ENCODE measurements around the gene MDK.

DNA sequence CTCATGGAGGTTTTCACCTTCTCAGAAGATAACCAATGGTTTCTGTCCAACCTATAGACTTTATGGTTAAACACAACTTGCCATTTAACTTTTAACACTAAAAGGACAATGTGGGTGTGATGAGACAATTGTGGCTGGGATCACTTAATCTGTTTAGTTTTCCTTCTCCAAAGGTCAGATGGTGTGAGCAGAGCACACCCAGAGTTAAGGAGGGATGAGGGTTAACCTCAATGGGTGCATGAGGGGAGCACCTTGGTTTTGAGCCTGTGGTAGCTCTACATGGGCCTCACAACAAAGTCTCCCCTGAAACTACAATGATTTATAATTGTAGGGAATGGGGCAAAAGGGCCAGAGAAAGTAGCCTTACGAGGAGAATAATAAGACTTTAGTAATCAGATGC is 39.0 kb downstream of the MDK start:
- TF ChIP-seq, protein P1, sequence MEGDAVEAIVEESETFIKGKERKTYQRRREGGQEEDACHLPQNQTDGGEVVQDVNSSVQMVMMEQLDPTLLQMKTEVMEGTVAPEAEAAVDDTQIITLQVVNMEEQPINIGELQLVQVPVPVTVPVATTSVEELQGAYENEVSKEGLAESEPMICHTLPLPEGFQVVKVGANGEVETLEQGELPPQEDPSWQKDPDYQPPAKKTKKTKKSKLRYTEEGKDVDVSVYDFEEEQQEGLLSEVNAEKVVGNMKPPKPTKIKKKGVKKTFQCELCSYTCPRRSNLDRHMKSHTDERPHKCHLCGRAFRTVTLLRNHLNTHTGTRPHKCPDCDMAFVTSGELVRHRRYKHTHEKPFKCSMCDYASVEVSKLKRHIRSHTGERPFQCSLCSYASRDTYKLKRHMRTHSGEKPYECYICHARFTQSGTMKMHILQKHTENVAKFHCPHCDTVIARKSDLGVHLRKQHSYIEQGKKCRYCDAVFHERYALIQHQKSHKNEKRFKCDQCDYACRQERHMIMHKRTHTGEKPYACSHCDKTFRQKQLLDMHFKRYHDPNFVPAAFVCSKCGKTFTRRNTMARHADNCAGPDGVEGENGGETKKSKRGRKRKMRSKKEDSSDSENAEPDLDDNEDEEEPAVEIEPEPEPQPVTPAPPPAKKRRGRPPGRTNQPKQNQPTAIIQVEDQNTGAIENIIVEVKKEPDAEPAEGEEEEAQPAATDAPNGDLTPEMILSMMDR (tag by site-specific recombination; IDR thresholded peaks at IDR 0.05), result no peak
- TF ChIP-seq ZNF626 (tag by site-specific recombination; IDR thresholded peaks at IDR 0.05) (no peak), ZNF138 (tag by site-specific recombination; IDR thresholded peaks at IDR 0.05; ENCODE audit: borderline replicate concordance) (no peak), OSR2 (tag by site-specific recombination; IDR thresholded peaks at IDR 0.05) (no peak), ZNF449 (tag by site-specific recombination; IDR thresholded peaks at IDR 0.05) (no peak), RBAK (tag by site-specific recombination; IDR thresholded peaks at IDR 0.05) (no peak), MYNN (tag by site-specific recombination; IDR thresholded peaks at IDR 0.05; ENCODE audit: borderline replicate concordance) (no peak), ZNF2 (tag by site-specific recombination; IDR thresholded peaks at IDR 0.05) (no peak)
- TF ChIP-seq, protein P2, sequence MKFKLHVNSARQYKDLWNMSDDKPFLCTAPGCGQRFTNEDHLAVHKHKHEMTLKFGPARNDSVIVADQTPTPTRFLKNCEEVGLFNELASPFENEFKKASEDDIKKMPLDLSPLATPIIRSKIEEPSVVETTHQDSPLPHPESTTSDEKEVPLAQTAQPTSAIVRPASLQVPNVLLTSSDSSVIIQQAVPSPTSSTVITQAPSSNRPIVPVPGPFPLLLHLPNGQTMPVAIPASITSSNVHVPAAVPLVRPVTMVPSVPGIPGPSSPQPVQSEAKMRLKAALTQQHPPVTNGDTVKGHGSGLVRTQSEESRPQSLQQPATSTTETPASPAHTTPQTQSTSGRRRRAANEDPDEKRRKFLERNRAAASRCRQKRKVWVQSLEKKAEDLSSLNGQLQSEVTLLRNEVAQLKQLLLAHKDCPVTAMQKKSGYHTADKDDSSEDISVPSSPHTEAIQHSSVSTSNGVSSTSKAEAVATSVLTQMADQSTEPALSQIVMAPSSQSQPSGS (tag by site-specific recombination; IDR thresholded peaks at IDR 0.05; ENCODE audit: low read depth), result no peak
- TF ChIP-seq, protein P3, sequence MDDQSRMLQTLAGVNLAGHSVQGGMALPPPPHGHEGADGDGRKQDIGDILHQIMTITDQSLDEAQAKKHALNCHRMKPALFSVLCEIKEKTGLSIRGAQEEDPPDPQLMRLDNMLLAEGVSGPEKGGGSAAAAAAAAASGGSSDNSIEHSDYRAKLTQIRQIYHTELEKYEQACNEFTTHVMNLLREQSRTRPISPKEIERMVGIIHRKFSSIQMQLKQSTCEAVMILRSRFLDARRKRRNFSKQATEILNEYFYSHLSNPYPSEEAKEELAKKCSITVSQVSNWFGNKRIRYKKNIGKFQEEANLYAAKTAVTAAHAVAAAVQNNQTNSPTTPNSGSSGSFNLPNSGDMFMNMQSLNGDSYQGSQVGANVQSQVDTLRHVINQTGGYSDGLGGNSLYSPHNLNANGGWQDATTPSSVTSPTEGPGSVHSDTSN (CRISPR knock-in tag; IDR thresholded peaks at IDR 0.05), result no peak
- TF ChIP-seq, protein P4, sequence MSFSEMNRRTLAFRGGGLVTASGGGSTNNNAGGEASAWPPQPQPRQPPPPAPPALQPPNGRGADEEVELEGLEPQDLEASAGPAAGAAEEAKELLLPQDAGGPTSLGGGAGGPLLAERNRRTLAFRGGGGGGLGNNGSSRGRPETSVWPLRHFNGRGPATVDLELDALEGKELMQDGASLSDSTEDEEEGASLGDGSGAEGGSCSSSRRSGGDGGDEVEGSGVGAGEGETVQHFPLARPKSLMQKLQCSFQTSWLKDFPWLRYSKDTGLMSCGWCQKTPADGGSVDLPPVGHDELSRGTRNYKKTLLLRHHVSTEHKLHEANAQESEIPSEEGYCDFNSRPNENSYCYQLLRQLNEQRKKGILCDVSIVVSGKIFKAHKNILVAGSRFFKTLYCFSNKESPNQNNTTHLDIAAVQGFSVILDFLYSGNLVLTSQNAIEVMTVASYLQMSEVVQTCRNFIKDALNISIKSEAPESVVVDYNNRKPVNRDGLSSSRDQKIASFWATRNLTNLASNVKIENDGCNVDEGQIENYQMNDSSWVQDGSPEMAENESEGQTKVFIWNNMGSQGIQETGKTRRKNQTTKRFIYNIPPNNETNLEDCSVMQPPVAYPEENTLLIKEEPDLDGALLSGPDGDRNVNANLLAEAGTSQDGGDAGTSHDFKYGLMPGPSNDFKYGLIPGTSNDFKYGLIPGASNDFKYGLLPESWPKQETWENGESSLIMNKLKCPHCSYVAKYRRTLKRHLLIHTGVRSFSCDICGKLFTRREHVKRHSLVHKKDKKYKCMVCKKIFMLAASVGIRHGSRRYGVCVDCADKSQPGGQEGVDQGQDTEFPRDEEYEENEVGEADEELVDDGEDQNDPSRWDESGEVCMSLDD (tag by site-specific recombination; IDR thresholded peaks at IDR 0.05), result no peak
- TF ChIP-seq, protein P5, sequence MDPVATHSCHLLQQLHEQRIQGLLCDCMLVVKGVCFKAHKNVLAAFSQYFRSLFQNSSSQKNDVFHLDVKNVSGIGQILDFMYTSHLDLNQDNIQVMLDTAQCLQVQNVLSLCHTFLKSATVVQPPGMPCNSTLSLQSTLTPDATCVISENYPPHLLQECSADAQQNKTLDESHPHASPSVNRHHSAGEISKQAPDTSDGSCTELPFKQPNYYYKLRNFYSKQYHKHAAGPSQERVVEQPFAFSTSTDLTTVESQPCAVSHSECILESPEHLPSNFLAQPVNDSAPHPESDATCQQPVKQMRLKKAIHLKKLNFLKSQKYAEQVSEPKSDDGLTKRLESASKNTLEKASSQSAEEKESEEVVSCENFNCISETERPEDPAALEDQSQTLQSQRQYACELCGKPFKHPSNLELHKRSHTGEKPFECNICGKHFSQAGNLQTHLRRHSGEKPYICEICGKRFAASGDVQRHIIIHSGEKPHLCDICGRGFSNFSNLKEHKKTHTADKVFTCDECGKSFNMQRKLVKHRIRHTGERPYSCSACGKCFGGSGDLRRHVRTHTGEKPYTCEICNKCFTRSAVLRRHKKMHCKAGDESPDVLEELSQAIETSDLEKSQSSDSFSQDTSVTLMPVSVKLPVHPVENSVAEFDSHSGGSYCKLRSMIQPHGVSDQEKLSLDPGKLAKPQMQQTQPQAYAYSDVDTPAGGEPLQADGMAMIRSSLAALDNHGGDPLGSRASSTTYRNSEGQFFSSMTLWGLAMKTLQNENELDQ (tag by site-specific recombination; IDR thresholded peaks at IDR 0.05; ENCODE audit: low read depth), result no peak
